ENCODE measurements around the gene CS. TPM values are rescaled to one million over a fixed set of nuclear protein-coding genes. Genes with fewer than 3 reads are reported as not detected.
A peak's percentile ranks its signal among the peaks of the same experiment; 100 is the strongest.
"Not testable (repeated sequence)": the region's sequence is repeated elsewhere in the genome, so short reads cannot be mapped to it uniquely, and the experiment has no call there.

CS gene
- total RNA-seq, 5 donors from 2014 or later (not counting 1 experiment from before 2014, with no cell fraction given): 135 to 166 (median 159) TPM

DNA sequence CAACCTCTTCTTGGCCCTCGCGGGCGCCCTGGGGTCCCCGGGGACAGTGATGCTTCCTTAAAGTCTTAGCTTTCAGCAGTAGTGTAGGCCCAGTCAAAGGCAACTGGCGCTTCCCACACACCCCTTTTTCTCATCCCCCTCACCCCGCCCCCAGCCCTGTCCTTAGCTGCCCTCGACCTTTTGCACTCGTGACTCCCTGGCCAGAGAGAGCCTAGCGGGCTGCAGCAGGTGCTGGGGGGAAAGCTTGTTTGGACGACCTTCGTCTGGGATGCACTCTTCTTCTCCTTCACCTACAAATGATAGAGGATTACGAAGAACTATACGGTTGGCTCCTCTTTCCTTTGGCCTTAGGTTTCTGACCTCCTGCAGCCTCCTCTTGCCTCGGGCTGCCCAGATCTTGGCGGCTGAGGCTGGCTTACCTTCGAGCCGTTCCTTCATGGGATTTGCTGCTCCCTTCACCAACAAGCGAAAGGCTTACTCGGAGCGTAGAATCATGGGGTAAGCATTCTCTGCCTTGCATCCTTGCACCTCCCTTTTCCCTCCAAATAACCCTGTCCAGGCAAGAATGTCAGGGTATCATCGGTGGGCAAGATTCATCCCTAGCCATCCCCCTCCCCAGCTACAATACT, 32.6 kb downstream of the CS start:
- DNase-seq (peak in 1 of 35 experiments; percentile 12), ATAC-seq (replicated peaks in 1 of 4) (no peak)
- H3K9me3 Mint-ChIP-seq: no peaks in the 10 kb centered on the region
- Histone ChIP-seq H3K36me3 (ENCODE audit: control insufficient read depth in 2 of 2, extremely low read depth in 1 of 2, insufficient read depth in 1 of 2, low read length in 1 of 2) (peaks cover 0 to 25% of the 10 kb centered on the region in 2 donors), H3K4me3 (ENCODE audit: control insufficient read depth in 1 of 2, extremely low read depth in 1 of 2, low read length in 1 of 2) (peak overlapping the region; percentile 63 to 91), H3K27ac (ENCODE audit: low read length) (peak overlapping the region; percentile 94), H3K27me3 (replicated peaks in 1 of 2; ENCODE audit: control insufficient read depth in 2 of 2, extremely low read depth in 1 of 2, insufficient read depth in 2 of 2, low read length in 1 of 2) (no peaks in the 10 kb centered on the region), H3K4me1 (ENCODE audit: control insufficient read depth in 1 of 2, extremely low read depth in 1 of 2, insufficient read depth in 2 of 2, low read length in 2 of 2) (peaks cover 5 to 19% of the 10 kb centered on the region in 2 experiments), H3K9me3 (no peaks in the 10 kb centered on the region)
- H3K4me1 Mint-ChIP-seq: peaks cover 17 to 21% (median 21%) of the 10 kb centered on the region in 3 donors
- peak overlapping the region; percentile 64 to 74 for H3K27ac Mint-ChIP-seq
- ChIA-PET POLR2A (interaction anchor here in 1 of 2 donors (0.6 to 1.1 kb wide), 3 partner anchors 11 to 486 kb away, joined by 3 to 4 read pairs (median 3); no protein-coding TSS in a partner anchor), CTCF (interaction anchor here (0.6 to 2.5 kb wide), 10 partner anchors 9 to 500 kb away, joined by 3 to 13 read pairs (median 3); partner anchors contain the start of genes ANKRD52 (in 1 of the 2), PA2G4 (in 1 of the 2), RNF41 (in 1 of the 2) and SMARCC2 (in 1 of the 2))
- WGBS (ENCODE audit: insufficient coverage): 82% methylated on average over 9 of the region's 21 CpGs
- H3K4me3 Mint-ChIP-seq: peak overlapping the region; percentile 71 to 89 (median 89)
- H3K36me3 Mint-ChIP-seq: peaks cover 13% of the 10 kb centered on the region
- no peaks in the 10 kb centered on the region for H3K27me3 Mint-ChIP-seq

DNA sequence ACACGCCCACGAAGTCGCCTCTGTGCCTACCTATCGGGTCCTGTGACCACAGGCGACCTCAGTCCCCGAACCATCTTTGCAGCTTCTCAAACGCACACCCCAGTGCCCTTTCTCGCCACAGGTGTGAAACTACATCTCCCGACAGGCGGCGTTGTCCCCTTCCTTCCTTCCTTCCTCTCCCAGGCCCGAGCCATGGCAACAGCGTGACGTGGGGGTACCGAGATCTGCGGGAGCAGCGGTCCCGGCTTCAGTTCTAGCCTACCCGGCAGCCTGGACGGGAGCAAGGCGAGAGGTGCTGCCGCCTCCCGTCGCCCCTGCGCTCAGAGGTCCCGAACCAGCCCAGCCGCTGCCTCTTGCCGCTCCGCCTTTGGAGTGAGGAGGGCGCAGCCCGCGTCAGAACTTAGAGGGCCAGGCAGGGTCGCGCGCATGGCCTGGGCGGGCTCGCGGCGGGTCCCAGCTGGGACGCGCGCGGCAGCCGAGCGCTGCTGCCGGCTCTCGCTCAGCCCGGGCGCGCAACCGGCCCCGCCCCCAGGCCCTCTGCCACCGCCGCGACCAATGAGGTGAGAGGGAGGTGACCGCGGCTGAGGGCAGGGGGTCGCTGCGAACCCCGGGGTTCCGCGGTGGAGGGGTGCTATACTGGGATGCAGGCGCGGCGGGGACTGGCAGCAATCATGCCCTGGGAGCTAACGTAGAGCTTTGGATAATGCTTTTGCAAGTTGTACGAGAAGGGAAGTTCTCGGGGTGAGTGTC, 33.3 kb downstream of the CS start, which contains the start of gene COQ10A:
Gene COQ10A, plus strand, starts transcription at position 250 of the 750 bp plus-strand sequence. Its CDS starts 177 bp downstream, at position 427.
- ChIA-PET CTCF (interaction anchor here (0.6 to 2.5 kb wide), 15 partner anchors 9 to 1400 kb away, joined by 3 to 13 read pairs (median 3); partner anchors contain the start of genes ANKRD52 (in 1 of the 2), CS (in 1 of the 2), ESYT1 (in 1 of the 2) and PA2G4 (in 1 of the 2)), POLR2A (interaction anchor here in 1 of 2 donors (0.5 to 1.0 kb wide), 5 partner anchors 9 to 192 kb away, joined by 3 to 4 read pairs (median 3); partner anchors contain the start of genes ANKRD52 and RPL41)
- H3K4me1 Mint-ChIP-seq: peaks cover 18 to 21% (median 21%) of the 10 kb centered on the region in 3 donors
- Histone ChIP-seq H3K4me1 (ENCODE audit: control insufficient read depth in 1 of 2, extremely low read depth in 1 of 2, insufficient read depth in 2 of 2, low read length in 2 of 2) (peaks cover 5 to 19% of the 10 kb centered on the region in 2 experiments), H3K27me3 (replicated peaks in 1 of 2; ENCODE audit: control insufficient read depth in 2 of 2, extremely low read depth in 1 of 2, insufficient read depth in 2 of 2, low read length in 1 of 2) (no peaks in the 10 kb centered on the region), H3K36me3 (ENCODE audit: control insufficient read depth in 2 of 2, extremely low read depth in 1 of 2, insufficient read depth in 1 of 2, low read length in 1 of 2) (peaks cover 0 to 23% of the 10 kb centered on the region in 2 donors), H3K4me3 (ENCODE audit: control insufficient read depth in 1 of 2, extremely low read depth in 1 of 2, low read length in 1 of 2) (peak within 1 kb of the TSS; percentile 63 to 91), H3K9me3 (no peaks in the 10 kb centered on the region), H3K27ac (ENCODE audit: low read length) (peak within 1 kb of the TSS; percentile 94)
- H3K27ac Mint-ChIP-seq: peak within 1 kb of the TSS; percentile 97
- WGBS (ENCODE audit: insufficient coverage): under 1% methylated on average over 65 of the region's 68 CpGs
- H3K9me3 Mint-ChIP-seq: no peaks in the 10 kb centered on the region
- H3K27me3 Mint-ChIP-seq: no peaks in the 10 kb centered on the region
- ATAC-seq (replicated peaks in 1 of 4): peak; percentile 87 to 92 (median 90)
- H3K36me3 Mint-ChIP-seq: peaks cover 12% of the 10 kb centered on the region
- DNase-seq: peak; percentile 79 to 94 (median 88)
- peak within 1 kb of the TSS; percentile 83 to 89 (median 89) for H3K4me3 Mint-ChIP-seq

DNA sequence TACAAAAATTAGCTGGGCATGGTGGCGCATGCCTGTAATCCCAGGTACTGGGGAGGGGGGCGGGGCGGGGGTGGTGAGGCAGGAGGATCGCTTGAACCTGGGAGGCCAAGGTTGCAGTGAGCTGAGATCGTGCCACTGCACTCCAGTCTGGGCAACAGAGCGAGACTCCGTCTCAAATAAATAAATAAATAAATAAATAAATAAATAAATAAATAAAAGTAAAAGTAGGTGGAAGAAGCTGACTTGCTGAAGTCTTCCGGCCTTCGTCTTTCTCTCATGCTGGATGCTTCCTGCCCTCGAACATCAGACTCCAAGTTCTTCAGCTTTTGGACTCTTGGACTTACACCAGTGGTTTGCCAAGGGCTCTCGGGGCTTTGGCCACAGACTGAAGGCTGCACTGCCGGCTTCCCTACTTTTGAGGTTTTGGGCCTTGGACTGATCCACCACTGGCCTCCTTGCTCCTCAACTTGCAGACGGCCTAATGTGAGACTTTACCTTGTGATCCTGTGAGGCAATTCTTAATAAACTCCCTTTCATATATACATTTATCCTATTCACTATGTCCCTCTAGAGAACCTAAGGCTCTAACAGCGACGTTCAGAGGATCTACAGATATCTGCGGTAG, 34.0 kb downstream of the CS start:
- not testable (repeated sequence) for DNase-seq; H3K9me3 Mint-ChIP-seq; H3K27me3 Mint-ChIP-seq; H3K27me3 ChIP-seq (replicated peaks in 1 of 2; ENCODE audit: control insufficient read depth in 2 of 2, extremely low read depth in 1 of 2, insufficient read depth in 2 of 2, low read length in 1 of 2); H3K36me3 Mint-ChIP-seq; H3K9me3 ChIP-seq; ATAC-seq (replicated peaks in 1 of 4)
- CTCF ChIA-PET: interaction anchor here (0.6 to 2.5 kb wide), 12 partner anchors 8 to 1400 kb away, joined by 3 to 13 read pairs (median 3); partner anchors contain the start of genes ANKRD52 (in 1 of the 2), CS (in 1 of the 2), ESYT1 (in 1 of the 2) and PA2G4 (in 1 of the 2)
- peak overlapping the region; percentile 94 for H3K27ac ChIP-seq (ENCODE audit: low read length)
- peaks cover 5 to 19% of the 10 kb centered on the region in 2 experiments for H3K4me1 ChIP-seq (ENCODE audit: control insufficient read depth in 1 of 2, extremely low read depth in 1 of 2, insufficient read depth in 2 of 2, low read length in 2 of 2)
- Mint-ChIP-seq H3K4me1 (peaks cover 18 to 21% (median 21%) of the 10 kb centered on the region in 3 donors), H3K27ac (peak overlapping the region; percentile 97), H3K4me3 (peak overlapping the region; percentile 83 to 89 (median 89))
- 39% methylated on average over 9 of the region's 16 CpGs for WGBS (ENCODE audit: insufficient coverage)
- POLR2A ChIA-PET: interaction anchor here in 1 of 2 donors (0.5 to 1.0 kb wide), 4 partner anchors 8 to 193 kb away, joined by 3 to 4 read pairs (median 3); partner anchors contain the start of genes ANKRD52 and RPL41
- peaks cover 0 to 17% of the 10 kb centered on the region in 2 donors for H3K36me3 ChIP-seq (ENCODE audit: control insufficient read depth in 2 of 2, extremely low read depth in 1 of 2, insufficient read depth in 1 of 2, low read length in 1 of 2)
- peak overlapping the region; percentile 63 to 91 for H3K4me3 ChIP-seq (ENCODE audit: control insufficient read depth in 1 of 2, extremely low read depth in 1 of 2, low read length in 1 of 2)

DNA sequence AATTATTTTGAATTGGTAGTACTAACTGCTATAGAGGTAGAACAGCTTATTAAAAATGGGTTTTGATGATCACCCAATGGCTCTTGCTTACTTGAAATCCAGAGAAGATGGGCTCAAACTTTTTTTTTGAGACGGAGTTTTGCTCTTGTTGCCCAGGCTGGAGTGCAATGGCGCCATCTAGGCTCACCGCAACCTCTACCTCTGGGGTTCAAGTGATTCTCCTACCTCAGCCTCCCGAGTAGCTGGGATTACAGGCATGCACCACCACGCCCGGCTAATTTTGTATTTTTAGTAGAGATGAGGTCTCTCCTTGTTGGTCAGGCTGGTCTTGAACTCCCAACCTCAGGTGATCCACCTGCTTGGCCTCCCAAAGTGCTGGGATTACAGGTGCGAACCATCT, 37.2 kb downstream of the CS start:
- H3K4me1 ChIP-seq (ENCODE audit: control insufficient read depth in 1 of 2, extremely low read depth in 1 of 2, insufficient read depth in 2 of 2, low read length in 2 of 2): peaks cover 9 to 29% of the 10 kb centered on the region in 2 experiments
- H3K9me3 Mint-ChIP-seq; H3K4me3 ChIP-seq (ENCODE audit: control insufficient read depth in 1 of 2, extremely low read depth in 1 of 2, low read length in 1 of 2); H3K27ac ChIP-seq (ENCODE audit: low read length); H3K9me3 ChIP-seq; H3K27ac Mint-ChIP-seq; DNase-seq; H3K27me3 ChIP-seq (replicated peaks in 1 of 2; ENCODE audit: control insufficient read depth in 2 of 2, extremely low read depth in 1 of 2, insufficient read depth in 2 of 2, low read length in 1 of 2); ATAC-seq (replicated peaks in 1 of 4); H3K4me3 Mint-ChIP-seq; H3K36me3 ChIP-seq (ENCODE audit: control insufficient read depth in 2 of 2, extremely low read depth in 1 of 2, insufficient read depth in 1 of 2, low read length in 1 of 2); H3K36me3 Mint-ChIP-seq; POLR2A ChIA-PET; H3K27me3 Mint-ChIP-seq: not testable (repeated sequence)
- CTCF ChIA-PET: interaction anchor here in 1 of 2 donors (0.7 kb wide), 2 partner anchors 44 to 399 kb away, joined by 3 to 4 read pairs; no protein-coding TSS in a partner anchor
- peaks cover 23 to 26% (median 24%) of the 10 kb centered on the region in 3 donors for H3K4me1 Mint-ChIP-seq
- 60% methylated on average over 1 of the region's 7 CpGs for WGBS (ENCODE audit: insufficient coverage)

DNA sequence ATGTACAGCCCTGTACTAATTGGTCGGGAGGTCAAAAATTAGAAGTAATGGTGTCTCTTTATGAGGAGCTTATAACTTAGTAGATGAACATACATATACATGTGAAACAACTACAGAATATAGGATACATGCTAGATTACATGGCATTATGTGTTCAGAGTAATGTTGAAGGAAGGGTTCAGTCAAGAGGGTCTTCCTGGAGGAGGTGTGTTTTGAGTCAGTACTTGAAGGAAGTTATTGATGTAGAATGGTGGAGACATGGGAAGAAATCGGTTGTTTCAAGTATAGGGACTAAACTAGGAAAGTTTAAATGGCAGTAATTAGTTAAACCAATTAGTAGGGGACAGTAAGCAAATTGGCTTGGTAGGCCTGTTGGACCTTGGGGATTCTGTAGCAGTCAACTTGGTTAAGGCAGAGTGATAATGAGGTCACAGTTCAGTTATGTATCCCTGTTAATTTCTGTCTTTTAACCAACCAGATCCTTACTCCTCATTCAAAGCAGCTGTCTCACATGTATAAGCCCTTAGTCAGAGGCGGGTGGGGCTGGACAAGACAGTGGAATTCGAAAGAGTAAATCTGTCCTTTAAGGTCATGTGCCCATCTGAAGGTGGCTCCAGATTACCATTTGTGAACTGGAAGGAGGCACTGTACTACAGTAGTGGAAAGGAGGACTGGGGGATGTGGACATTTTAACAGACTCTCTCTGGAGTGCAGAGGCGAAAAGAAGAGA, 38.5 kb downstream of the CS start:
- ChIA-PET POLR2A (no interaction called here), CTCF (no interaction called here)
- no peak for DNase-seq
- no peak overlapping the region for H3K4me3 Mint-ChIP-seq
- 78% methylated on average over 4 of the region's 5 CpGs for WGBS (ENCODE audit: insufficient coverage)
- Histone ChIP-seq H3K4me3 (ENCODE audit: control insufficient read depth in 1 of 2, extremely low read depth in 1 of 2, low read length in 1 of 2) (no peak overlapping the region), H3K36me3 (ENCODE audit: control insufficient read depth in 2 of 2, extremely low read depth in 1 of 2, insufficient read depth in 1 of 2, low read length in 1 of 2) (peaks cover 0 to 2% of the 10 kb centered on the region in 2 donors), H3K4me1 (ENCODE audit: control insufficient read depth in 1 of 2, extremely low read depth in 1 of 2, insufficient read depth in 2 of 2, low read length in 2 of 2) (peaks cover 12 to 33% of the 10 kb centered on the region in 2 experiments), H3K27me3 (replicated peaks in 1 of 2; ENCODE audit: control insufficient read depth in 2 of 2, extremely low read depth in 1 of 2, insufficient read depth in 2 of 2, low read length in 1 of 2) (no peaks in the 10 kb centered on the region), H3K27ac (ENCODE audit: low read length) (no peak overlapping the region), H3K9me3 (no peaks in the 10 kb centered on the region)
- no peak for ATAC-seq (replicated peaks in 1 of 4)
- peaks cover 17 to 22% (median 22%) of the 10 kb centered on the region in 3 donors for H3K4me1 Mint-ChIP-seq
- H3K36me3 Mint-ChIP-seq: no peaks in the 10 kb centered on the region
- H3K27ac Mint-ChIP-seq: no peak overlapping the region
- no peaks in the 10 kb centered on the region for H3K27me3 Mint-ChIP-seq
- H3K9me3 Mint-ChIP-seq: no peaks in the 10 kb centered on the region
